WTC11 (cell line): ENCODE results near the gene OSBPL10. TPM values are rescaled to one million over a fixed set of nuclear protein-coding genes. Genes with fewer than 3 reads are reported as not detected.
A peak's percentile ranks its signal among the peaks of the same experiment; 100 is the strongest.

Experiments
- ATAC-seq: fragments of 200-7000 bp; cut with Tn5 transposase; 2 replicates; pipeline ENCODE4 v1.10.0; 2021; ENCODE audit warnings: mild to moderate bottlenecking, moderate library complexity
- CTCF ChIA-PET: fragments of 300-600 bp; sonication (Branson Sonifier 250); formaldehyde crosslinking; loops from one replicate; lab custom pipeline; 2021; ENCODE audit warnings: antibody characterized with exemption; lab: Charles Lee
- POLR2A ChIA-PET: fragments of 350-600 bp; sonication (Branson Sonifier 250); formaldehyde crosslinking; loops from one replicate; lab custom pipeline; 2021; ENCODE audit warnings: antibody characterized with exemption; lab: Charles Lee
- DNase-seq: peaks from one replicate; pipeline ENCODE4 v3.0.0; 2021; ENCODE audit warnings: low spot score
- H3K27ac Mint-ChIP-seq: 2 replicates; pipeline ENCODE4 v1.8.0; 2021; ENCODE audit warnings: mixed read lengths
- H3K27me3 Mint-ChIP-seq: 2 replicates; pipeline ENCODE4 v1.8.0; 2021; ENCODE audit warnings: low read depth, mild to moderate bottlenecking, moderate library complexity, mixed read lengths
- H3K36me3 Mint-ChIP-seq: 2 replicates; pipeline ENCODE4 v1.8.0; 2021; ENCODE audit warnings: mixed read lengths
- H3K4me1 Mint-ChIP-seq: 2 replicates; pipeline ENCODE4 v1.8.0; 2022; ENCODE audit warnings: mixed read lengths
- H3K4me3 Mint-ChIP-seq: 2 replicates; pipeline ENCODE4 v1.8.0; 2021; ENCODE audit warnings: mild to moderate bottlenecking, moderate library complexity, mixed read lengths
- H3K9me3 Mint-ChIP-seq: 2 replicates; pipeline ENCODE4 v1.8.0; 2021; ENCODE audit warnings: mixed read lengths
- ATF1 ChIP-seq: sonication (generic); formaldehyde crosslinking; IDR thresholded peaks from 2 replicates; pipeline ENCODE4 v1.8.1; 2023; ENCODE audit warnings: mild to moderate bottlenecking, moderate library complexity, missing genetic modification reagents
- ATF3 ChIP-seq: sonication (generic); formaldehyde crosslinking; conservative IDR thresholded peaks from 2 replicates; pipeline ENCODE4 v1.8.1; 2022; ENCODE audit warnings: mild to moderate bottlenecking, missing genetic modification reagents
- CBFB ChIP-seq: sonication (generic); formaldehyde crosslinking; IDR thresholded peaks from 2 replicates; pipeline ENCODE4 v1.8.1; 2022; ENCODE audit warnings: mild to moderate bottlenecking, low read depth, missing genetic modification reagents
- FOXK1 ChIP-seq: sonication (generic); formaldehyde crosslinking; IDR thresholded peaks from 2 replicates; pipeline ENCODE4 v1.8.0; 2022; ENCODE audit warnings: mild to moderate bottlenecking, moderate library complexity, missing genetic modification reagents
- FOXP1 ChIP-seq: sonication (generic); formaldehyde crosslinking; IDR thresholded peaks from 2 replicates; pipeline ENCODE4 v1.8.0; 2022; ENCODE audit warnings: missing genetic modification reagents, mild to moderate bottlenecking, moderate library complexity, borderline replicate concordance
- JAZF1 ChIP-seq: fragments of 250-450 bp; sonication (Bioruptor Pico); IDR thresholded peaks from 2 replicates; pipeline ENCODE4 v1.9.0; 2021; ENCODE audit warnings: moderate library complexity, mild to moderate bottlenecking, inconsistent platforms
- KAT7 ChIP-seq: sonication (generic); formaldehyde crosslinking; IDR thresholded peaks from 2 replicates; pipeline ENCODE4 v1.8.1; 2023; ENCODE audit warnings: missing genetic modification reagents, mild to moderate bottlenecking, borderline replicate concordance
- MAX ChIP-seq: sonication (generic); formaldehyde crosslinking; IDR thresholded peaks from 2 replicates; pipeline ENCODE4 v1.8.0; 2022; ENCODE audit warnings: mild to moderate bottlenecking, missing genetic modification reagents
- MXD4 ChIP-seq: fragments of 250-450 bp; sonication (Bioruptor Pico); IDR thresholded peaks from 2 replicates; pipeline ENCODE4 v1.8.0; 2021; ENCODE audit warnings: mild to moderate bottlenecking, moderate library complexity, borderline replicate concordance
- MYBL2 ChIP-seq: sonication (generic); formaldehyde crosslinking; IDR thresholded peaks from 2 replicates; pipeline ENCODE4 v1.8.1; 2023; ENCODE audit warnings: mild to moderate bottlenecking, moderate library complexity, missing genetic modification reagents
- NR1H2 ChIP-seq: sonication (generic); formaldehyde crosslinking; IDR thresholded peaks from 2 replicates; pipeline ENCODE4 v1.9.0; 2021; ENCODE audit warnings: mild to moderate bottlenecking, moderate library complexity, missing genetic modification reagents
- PRRX2 ChIP-seq: fragments of 250-450 bp; sonication (Bioruptor Pico); IDR thresholded peaks from 2 replicates; pipeline ENCODE4 v1.8.0; 2021; ENCODE audit warnings: mild to moderate bottlenecking
- RELA ChIP-seq: sonication (generic); formaldehyde crosslinking; IDR thresholded peaks from 2 replicates; pipeline ENCODE4 v1.8.1; 2022; ENCODE audit warnings: missing genetic modification reagents, mild to moderate bottlenecking, borderline replicate concordance
- TCF7 ChIP-seq: sonication (generic); formaldehyde crosslinking; IDR thresholded peaks from 2 replicates; pipeline ENCODE4 v1.8.0; 2022; ENCODE audit warnings: mild to moderate bottlenecking, low read depth, missing genetic modification reagents, moderate library complexity
- TEAD4 ChIP-seq: sonication (generic); formaldehyde crosslinking; IDR thresholded peaks from 2 replicates; pipeline ENCODE4 v1.8.0; 2022; ENCODE audit warnings: mild to moderate bottlenecking, missing genetic modification reagents
- USF1 ChIP-seq: sonication (generic); formaldehyde crosslinking; IDR thresholded peaks from 2 replicates; pipeline ENCODE4 v1.8.0; 2022; ENCODE audit warnings: mild to moderate bottlenecking, missing genetic modification reagents
- ZMAT4 ChIP-seq: fragments of 250-450 bp; sonication (Bioruptor Pico); IDR thresholded peaks from 2 replicates; pipeline ENCODE4 v1.9.0; 2021; ENCODE audit warnings: mild to moderate bottlenecking
- ZNF121 ChIP-seq: sonication (generic); formaldehyde crosslinking; IDR thresholded peaks from 2 replicates; pipeline ENCODE4 v1.8.0; 2023; ENCODE audit warnings: missing genetic modification reagents
- ZNF138 ChIP-seq: sonication (generic); formaldehyde crosslinking; conservative IDR thresholded peaks from 2 replicates; pipeline ENCODE4 v1.8.1; 2022; ENCODE audit warnings: mild to moderate bottlenecking, moderate library complexity, missing genetic modification reagents
- ZNF232 ChIP-seq: sonication (generic); formaldehyde crosslinking; IDR thresholded peaks from 2 replicates; pipeline ENCODE4 v1.8.0; 2022; ENCODE audit warnings: mild to moderate bottlenecking, missing genetic modification reagents
- ZNF263 ChIP-seq: sonication (generic); formaldehyde crosslinking; IDR thresholded peaks from 2 replicates; pipeline ENCODE4 v1.8.1; 2022; ENCODE audit warnings: low read depth, mild to moderate bottlenecking, moderate library complexity, missing genetic modification reagents
- ZNF317 ChIP-seq: sonication (generic); formaldehyde crosslinking; IDR thresholded peaks from 2 replicates; pipeline ENCODE4 v1.8.1; 2023; ENCODE audit warnings: low read depth, mild to moderate bottlenecking, moderate library complexity, missing genetic modification reagents, borderline replicate concordance
- ZNF425 ChIP-seq: fragments of 250-450 bp; sonication (Bioruptor Pico); conservative IDR thresholded peaks from 2 replicates; pipeline ENCODE4 v1.9.0; 2021; ENCODE audit warnings: mild to moderate bottlenecking
- total RNA-seq: library from RNA; stranded (reverse); gene quantifications from 3 replicates; pipeline ENCODE4 v1.2.3, GENCODE V29; 2021

The OSBPL10 gene
- total RNA-seq, 1 experiment from 2014 or later: 84.1 TPM

- no peak for TF ChIP-seq ZNF138 (CRISPR knock-in tag)
Observed at GRCh38 chr3:31743331-31744089, 237.6 kb downstream of the OSBPL10 start (continued).

- Mint-ChIP-seq H3K36me3 (no peaks in the 10 kb centered on the region), H3K9me3 (no peaks in the 10 kb centered on the region), H3K27ac (no peak overlapping the region), H3K4me3 (no peak overlapping the region), H3K4me1 (peaks cover 33% of the 10 kb centered on the region), H3K27me3 (no peaks in the 10 kb centered on the region)
- DNase-seq (no peak), ATAC-seq (no peak)
- ChIA-PET POLR2A (no interaction called here), CTCF (no interaction called here)
- TF ChIP-seq CBFB (CRISPR knock-in tag): no peak
- no peak for TF ChIP-seq MYBL2 (CRISPR knock-in tag)
- no peak for TF ChIP-seq NR1H2
- no peak for TF ChIP-seq ZNF317 (CRISPR knock-in tag)
- TF ChIP-seq ZNF121: 0 out of 2 replicates have a peak, but pooled peaks have one; percentile 22
- no peak for TF ChIP-seq PRRX2 (CRISPR knock-in tag)
Observed at GRCh38 chr3:31740397-31740796, 240.7 kb downstream of the OSBPL10 start.

GRCh38 chr3:31738412-31738811, 242.7 kb downstream of the OSBPL10 start:
- Mint-ChIP-seq H3K4me1 (peaks cover 29% of the 10 kb centered on the region), H3K36me3 (0 out of 2 replicates have a peak, but pooled peaks cover under 1% of the 10 kb centered on the region), H3K27ac (no peak overlapping the region), H3K9me3 (no peaks in the 10 kb centered on the region), H3K4me3 (no peak overlapping the region), H3K27me3 (no peaks in the 10 kb centered on the region)
- DNase-seq (no peak), ATAC-seq (no peak)
- TF ChIP-seq ZNF317 (CRISPR knock-in tag) (no peak), MXD4 (no peak), ZNF232 (CRISPR knock-in tag) (no peak), FOXK1 (no peak), TCF7 (CRISPR knock-in tag) (no peak), ZNF121 (no peak), JAZF1 (no peak), TEAD4 (no peak), FOXP1 (CRISPR knock-in tag) (no peak), RELA (CRISPR knock-in tag) (no peak), ATF3 (no peak), ATF1 (CRISPR knock-in tag) (no peak), KAT7 (CRISPR knock-in tag) (no peak)
- ChIA-PET POLR2A (no interaction called here), CTCF (no interaction called here)

- Mint-ChIP-seq H3K4me3 (no peak overlapping the region), H3K9me3 (no peaks in the 10 kb centered on the region), H3K4me1 (peaks cover 29% of the 10 kb centered on the region), H3K27ac (peak overlapping the region; percentile 46), H3K27me3 (no peaks in the 10 kb centered on the region), H3K36me3 (peaks cover 17% of the 10 kb centered on the region)
- TF ChIP-seq MAX (no peak), ZMAT4 (no peak), ZNF263 (CRISPR knock-in tag) (no peak), ATF1 (CRISPR knock-in tag) (no peak), USF1 (CRISPR knock-in tag) (no peak), ZNF425 (CRISPR knock-in tag) (no peak), FOXK1 (no peak)
- ChIA-PET CTCF (interaction anchor here (2.3 kb wide), 1 partner anchor 11 kb away, joined by 10 read pairs; no protein-coding TSS in a partner anchor), POLR2A (no interaction called here)
- DNase-seq: no peak
- peak; percentile 50 for ATAC-seq
Observed at GRCh38 chr3:31735667-31736066, 245.4 kb downstream of the OSBPL10 start.
